Calu3 (cell line): ENCODE data around the gene TGFBR3. TPM values are rescaled to one million over a fixed set of nuclear protein-coding genes. Genes with fewer than 3 reads are reported as not detected.
"Not testable (repeated sequence)": the region's sequence is repeated elsewhere in the genome, so short reads cannot be mapped to it uniquely, and the experiment has no call there.

ENCODE experiments used
- BruUV-seq: library from RNA; stranded (reverse); fragments of 400-500 nt; replicated peaks from 2 replicates; lab custom pipeline; 2021; lab: Mats Ljungman, UMichigan
- CTCF ChIA-PET: fragments of 300-600 bp; sonication (Branson Sonifier 250); formaldehyde crosslinking; loops from one replicate; lab custom pipeline; 2022; ENCODE audit warnings: antibody characterized with exemption; lab: Charles Lee
- DNase-seq: peaks from one replicate; pipeline ENCODE4 v3.0.0; 2022
- H3K27ac Mint-ChIP-seq: one replicate; pipeline ENCODE4 v1.8.0; 2022; ENCODE audit warnings: mixed read lengths; ENCODE audit not compliant: unreplicated experiment
- H3K27me3 Mint-ChIP-seq: one replicate; pipeline ENCODE4 v1.8.0; 2022; ENCODE audit warnings: mixed read lengths; ENCODE audit not compliant: unreplicated experiment
- H3K36me3 Mint-ChIP-seq: one replicate; pipeline ENCODE4 v1.8.0; 2022; ENCODE audit warnings: mild to moderate bottlenecking, moderate library complexity, mixed read lengths; ENCODE audit not compliant: insufficient read depth, unreplicated experiment
- H3K4me1 Mint-ChIP-seq: one replicate; pipeline ENCODE4 v1.8.0; 2022; ENCODE audit warnings: mild to moderate bottlenecking, low read depth, mixed read lengths; ENCODE audit not compliant: unreplicated experiment
- H3K4me3 Mint-ChIP-seq: one replicate; pipeline ENCODE4 v1.8.0; 2022; ENCODE audit warnings: mild to moderate bottlenecking, low read depth, moderate library complexity, mixed read lengths; ENCODE audit not compliant: unreplicated experiment
- H3K9me3 Mint-ChIP-seq: one replicate; pipeline ENCODE4 v1.8.0; 2022; ENCODE audit warnings: low read depth, mixed read lengths; ENCODE audit not compliant: unreplicated experiment
- CTCF ChIP-seq: fragments of 200-600 bp; IDR thresholded peaks from one replicate; pipeline ENCODE4 v1.8.0; 2022; ENCODE audit warnings: antibody characterized with exemption; ENCODE audit not compliant: unreplicated experiment
- intact Hi-C: fragments of 100-400 bp; cut with micrococcal nuclease; formaldehyde crosslinking; loops from one replicate; pipeline ENCODE4 v1.10.0; 2022; ENCODE audit not compliant: unreplicated experiment
- total RNA-seq: library from RNA; stranded (reverse); gene quantifications from 2 replicates; pipeline ENCODE4 v1.2.3, GENCODE V29; 2022

TGFBR3 gene
- total RNA-seq, 1 experiment from 2014 or later, result 10.8 TPM

GRCh38 chr1:91844862-91845528 lies 41.0 kb downstream of the TGFBR3 start:
- Mint-ChIP-seq H3K4me3 (no peak overlapping the region), H3K27me3 (no peaks in the 10 kb centered on the region), H3K4me1 (peaks cover 45% of the 10 kb centered on the region), H3K36me3 (no peaks in the 10 kb centered on the region), H3K27ac (no peak overlapping the region), H3K9me3 (peaks cover 2% of the 10 kb centered on the region)
- CTCF ChIA-PET, result interaction anchor here (0.6 to 2.0 kb wide), 5 partner anchors 10 to 326 kb away, joined by 3 to 7 read pairs (median 3); no protein-coding TSS in a partner anchor
- TF ChIP-seq CTCF, result no peak
- intact Hi-C loops, result no loop called here
- DNase-seq, result no peak
- no TSS peak for BruUV-seq

DNA sequence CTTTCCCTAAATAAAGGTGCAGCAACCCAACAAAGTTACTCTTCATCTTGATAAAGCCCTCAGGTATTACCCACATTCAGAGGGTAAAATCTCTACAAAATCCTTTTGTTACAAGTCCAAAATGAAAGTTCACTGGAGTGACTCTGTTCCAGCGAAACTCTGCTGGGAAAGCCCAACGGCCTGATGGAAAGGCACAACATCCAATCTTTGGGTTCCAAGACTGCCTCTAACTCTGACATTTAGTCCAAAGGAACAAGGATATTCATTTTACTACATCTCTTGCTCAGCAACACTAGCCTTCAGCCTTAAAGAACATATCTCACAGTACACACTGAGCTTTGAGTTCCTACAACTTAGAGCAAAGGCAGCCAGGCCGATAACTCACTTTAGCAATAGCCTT lies 42.1 kb downstream of the TGFBR3 start:
- intact Hi-C loops, result no loop called here
- CTCF ChIA-PET, result no interaction called here
- no TSS peak for BruUV-seq
- Mint-ChIP-seq H3K27me3 (no peaks in the 10 kb centered on the region), H3K4me1 (peaks cover 45% of the 10 kb centered on the region), H3K9me3 (peaks cover 2% of the 10 kb centered on the region), H3K4me3 (no peak overlapping the region), H3K27ac (no peak overlapping the region), H3K36me3 (no peaks in the 10 kb centered on the region)
- no peak for DNase-seq
- no peak for TF ChIP-seq CTCF

DNA sequence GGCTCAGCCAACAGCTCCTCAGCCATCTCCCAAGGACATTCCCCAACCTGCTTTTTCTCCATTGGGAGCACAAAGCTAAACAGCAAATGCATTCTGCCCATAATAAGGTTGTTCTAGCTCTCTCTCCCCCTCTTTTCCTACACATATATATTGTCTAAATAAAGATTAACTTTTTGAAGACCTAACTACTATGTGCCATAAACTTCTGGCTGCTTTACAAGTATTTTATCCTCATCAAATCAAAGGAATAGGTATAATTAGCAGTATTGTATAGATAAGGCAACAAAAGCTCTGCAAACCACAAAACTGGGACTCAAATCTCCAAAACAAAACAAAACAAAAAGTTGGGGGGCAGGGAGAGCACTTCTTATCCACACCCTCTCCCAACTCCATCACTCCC lies 43.4 kb downstream of the TGFBR3 start:
- CTCF ChIA-PET, result no interaction called here
- H3K4me3 Mint-ChIP-seq, result no peak overlapping the region
- H3K27me3 Mint-ChIP-seq, result no peaks in the 10 kb centered on the region
- H3K4me1 Mint-ChIP-seq, result peaks cover 45% of the 10 kb centered on the region
- H3K36me3 Mint-ChIP-seq, result no peaks in the 10 kb centered on the region
- peaks cover 2% of the 10 kb centered on the region for H3K9me3 Mint-ChIP-seq
- intact Hi-C loops, result no loop called here
- peak overlapping the region; percentile 45 for H3K27ac Mint-ChIP-seq
- BruUV-seq, result no TSS peak
- TF ChIP-seq CTCF, result no peak
- DNase-seq, result no peak

- DNase-seq, result no peak
These were observed 43.9 kb downstream of the TGFBR3 start for GRCh38 chr1:91842056-91842455.

DNA sequence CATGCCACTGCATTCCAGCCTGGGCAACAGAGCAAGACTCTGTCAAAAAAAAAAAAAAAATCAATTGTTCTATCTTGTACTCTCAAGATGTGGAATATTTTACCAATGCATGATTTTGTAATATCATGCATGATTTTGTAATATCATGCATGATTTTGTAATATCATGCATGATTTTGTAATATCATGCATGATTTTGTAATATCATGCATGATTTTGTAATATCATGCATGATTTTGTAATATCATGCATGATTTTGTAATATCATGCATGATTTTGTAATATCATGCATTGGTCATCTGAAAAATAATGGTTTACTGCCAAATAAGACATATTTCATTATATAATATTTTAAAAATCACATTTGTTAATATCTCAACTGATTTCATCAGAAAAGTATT lies 45.7 kb downstream of the TGFBR3 start:
- H3K4me1 Mint-ChIP-seq, result peaks cover 31% of the 10 kb centered on the region
- CTCF ChIA-PET, H3K4me3 Mint-ChIP-seq, BruUV-seq, H3K9me3 Mint-ChIP-seq, intact Hi-C loops, DNase-seq, H3K27ac Mint-ChIP-seq, H3K36me3 Mint-ChIP-seq, H3K27me3 Mint-ChIP-seq: not testable (repeated sequence)

More at GRCh38 chr1:91842056-91842455, 43.9 kb downstream of the TGFBR3 start:
- H3K27me3 Mint-ChIP-seq, result no peaks in the 10 kb centered on the region
- CTCF ChIA-PET, result no interaction called here
- intact Hi-C loops, result no loop called here
- peaks cover 45% of the 10 kb centered on the region for H3K4me1 Mint-ChIP-seq
- H3K4me3 Mint-ChIP-seq, result no peak overlapping the region
- no TSS peak for BruUV-seq
- H3K36me3 Mint-ChIP-seq, result no peaks in the 10 kb centered on the region
- peaks cover 2% of the 10 kb centered on the region for H3K9me3 Mint-ChIP-seq
- TF ChIP-seq CTCF, result no peak
- peak overlapping the region; percentile 45 for H3K27ac Mint-ChIP-seq
